ENCODE data around the gene NCSTN.
"Not testable (repeated sequence)": the region's sequence is repeated elsewhere in the genome, so short reads cannot be mapped to it uniquely, and the experiment has no call there.

Gene NCSTN

GRCh38 chr1:160367934-160368923, 25.0 kb downstream of the NCSTN start:
- no peak overlapping the region for H3K4me3 ChIP-seq (ENCODE audit: low read depth, low read length)
- DNase-seq (ENCODE audit: low read depth): no peak

- H3K4me3 ChIP-seq (ENCODE audit: low read depth, low read length): no peak overlapping the region
- DNase-seq (ENCODE audit: low read depth): no peak
These were observed 25.9 kb downstream of the NCSTN start for GRCh38 chr1:160369087-160369486.

- no peak for DNase-seq (ENCODE audit: low read depth)
- no peak overlapping the region for H3K4me3 ChIP-seq (ENCODE audit: low read depth, low read length)
These were observed 27.6 kb downstream of the NCSTN start for GRCh38 chr1:160370561-160371345.

GRCh38 chr1:160371346-160371631, 28.1 kb downstream of the NCSTN start:
- DNase-seq (ENCODE audit: low read depth): no peak

GRCh38 chr1:160371756-160372155, 28.6 kb downstream of the NCSTN start:
- DNase-seq (ENCODE audit: low read depth): no peak

More at GRCh38 chr1:160371346-160371631, 28.1 kb downstream of the NCSTN start:
- H3K4me3 ChIP-seq (ENCODE audit: low read depth, low read length): no peak overlapping the region

GRCh38 chr1:160373696-160374095, 30.5 kb downstream of the NCSTN start:
- H3K4me3 ChIP-seq (ENCODE audit: low read depth, low read length): no peak overlapping the region
- DNase-seq (ENCODE audit: low read depth): no peak

More at GRCh38 chr1:160371756-160372155, 28.6 kb downstream of the NCSTN start:
- no peak overlapping the region for H3K4me3 ChIP-seq (ENCODE audit: low read depth, low read length)

- no peak overlapping the region for H3K4me3 ChIP-seq (ENCODE audit: low read depth, low read length)
- DNase-seq (ENCODE audit: low read depth): no peak
These were observed 31.3 kb downstream of the NCSTN start for GRCh38 chr1:160374306-160375110.

- DNase-seq (ENCODE audit: low read depth): no peak
- H3K4me3 ChIP-seq (ENCODE audit: low read depth, low read length): no peak overlapping the region
These were observed 32.8 kb downstream of the NCSTN start for GRCh38 chr1:160375788-160376524.

- no peak overlapping the region for H3K4me3 ChIP-seq (ENCODE audit: low read depth, low read length)
- DNase-seq (ENCODE audit: low read depth): peak; percentile 22
These were observed 33.4 kb downstream of the NCSTN start for GRCh38 chr1:160376525-160377131.

GRCh38 chr1:160377585-160378206, 34.5 kb downstream of the NCSTN start:
- peak; percentile 29 for DNase-seq (ENCODE audit: low read depth)

GRCh38 chr1:160384812-160385211, 41.6 kb downstream of the NCSTN start:
- not testable (repeated sequence) for DNase-seq (ENCODE audit: low read depth); H3K4me3 ChIP-seq (ENCODE audit: low read depth, low read length)

More at GRCh38 chr1:160377585-160378206, 34.5 kb downstream of the NCSTN start:
- no peak overlapping the region for H3K4me3 ChIP-seq (ENCODE audit: low read depth, low read length)

GRCh38 chr1:160388406-160388805, 45.2 kb downstream of the NCSTN start:
- DNase-seq (ENCODE audit: low read depth); H3K4me3 ChIP-seq (ENCODE audit: low read depth, low read length): not testable (repeated sequence)

- DNase-seq (ENCODE audit: low read depth): no peak
- no peak overlapping the region for H3K4me3 ChIP-seq (ENCODE audit: low read depth, low read length)
These were observed 51.5 kb downstream of the NCSTN start for GRCh38 chr1:160394673-160395072.

GRCh38 chr1:160397651-160398050, 54.5 kb downstream of the NCSTN start:
- H3K4me3 ChIP-seq (ENCODE audit: low read depth, low read length): no peak overlapping the region
- no peak for DNase-seq (ENCODE audit: low read depth)

- DNase-seq (ENCODE audit: low read depth): no peak
- no peak overlapping the region for H3K4me3 ChIP-seq (ENCODE audit: low read depth, low read length)
These were observed 55.6 kb downstream of the NCSTN start for GRCh38 chr1:160398823-160399222.

- H3K4me3 ChIP-seq (ENCODE audit: low read depth, low read length): peak overlapping the region; percentile 48
- no peak for DNase-seq (ENCODE audit: low read depth)
These were observed 56.5 kb downstream of the NCSTN start for GRCh38 chr1:160399544-160400222.

- peak within 1 kb of the TSS; percentile 59 for H3K4me3 ChIP-seq (ENCODE audit: low read depth, low read length)
- DNase-seq (ENCODE audit: low read depth): no peak
These were observed 57.1 kb downstream of the NCSTN start, which contains the start of gene VANGL2 for GRCh38 chr1:160400223-160400645. TSS of gene VANGL2 (plus strand) at chr1:160400564. CDS start at chr1:160415838, 15,274 bp downstream.
